ENCODE results near the gene ZNF398. TPM values are rescaled to one million over a fixed set of nuclear protein-coding genes. Genes with fewer than 3 reads are reported as not detected.
"Not testable (repeated sequence)": the region's sequence is repeated elsewhere in the genome, so short reads cannot be mapped to it uniquely, and the experiment has no call there.

The ZNF398 gene
- 10 to 100 TPM; 13.4 to 14.9 (median 14.2) TPM for polyA plus RNA-seq (ENCODE audit: insufficient read length in 4 of 4)

- DNase-seq (ENCODE audit: low read depth in 4 of 4, low spot score in 2 of 4), result peak in 2 of 4 donors; percentile 66 to 74
Measured at GRCh38 chr7:149147072-149147751, at the start of gene ZNF398. TSS of gene ZNF398 (plus strand) at chr7:149147453. CDS start at chr7:149147743, 290 bp downstream.

- DNase-seq (ENCODE audit: low read depth in 4 of 4, low spot score in 2 of 4), result no peak
Measured at GRCh38 chr7:149099058-149099457, 48.2 kb upstream of the ZNF398 start.

- no peak for DNase-seq (ENCODE audit: low read depth in 4 of 4, low spot score in 2 of 4)
Measured at GRCh38 chr7:149100821-149101220, 46.4 kb upstream of the ZNF398 start.

- DNase-seq (ENCODE audit: low read depth in 4 of 4, low spot score in 2 of 4), result no peak
Measured at GRCh38 chr7:149102666-149103065, 44.6 kb upstream of the ZNF398 start.

- DNase-seq (ENCODE audit: low read depth in 4 of 4, low spot score in 2 of 4), result no peak
Measured at GRCh38 chr7:149103424-149103823, 43.8 kb upstream of the ZNF398 start.

- DNase-seq (ENCODE audit: low read depth in 4 of 4, low spot score in 2 of 4), result no peak
Measured at GRCh38 chr7:149104214-149104613, 43.0 kb upstream of the ZNF398 start.

GRCh38 chr7:149104749-149105148, 42.5 kb upstream of the ZNF398 start:
- no peak for DNase-seq (ENCODE audit: low read depth in 4 of 4, low spot score in 2 of 4)

- no peak for DNase-seq (ENCODE audit: low read depth in 4 of 4, low spot score in 2 of 4)
Measured at GRCh38 chr7:149109969-149110368, 37.3 kb upstream of the ZNF398 start.

- DNase-seq (ENCODE audit: low read depth in 4 of 4, low spot score in 2 of 4), result peak in 1 of 4 donors; percentile 29
Measured at GRCh38 chr7:149125189-149125862, 21.9 kb upstream of the ZNF398 start.

GRCh38 chr7:149125863-149126661, 21.2 kb upstream of the ZNF398 start, which contains the start of gene ZNF425:
TSS of gene ZNF425 (minus strand) at chr7:149126324. CDS start at chr7:149126213, 111 bp downstream.
- DNase-seq (ENCODE audit: low read depth in 4 of 4, low spot score in 2 of 4), result peak; percentile 85 to 91 (median 89)

GRCh38 chr7:149126662-149127266, 20.5 kb upstream of the ZNF398 start:
- DNase-seq (ENCODE audit: low read depth in 4 of 4, low spot score in 2 of 4), result peak in 2 of 4 donors; percentile 28 to 55

GRCh38 chr7:149130572-149131198, 16.6 kb upstream of the ZNF398 start:
- DNase-seq (ENCODE audit: low read depth in 4 of 4, low spot score in 2 of 4), result no peak

- no peak for DNase-seq (ENCODE audit: low read depth in 4 of 4, low spot score in 2 of 4)
Measured at GRCh38 chr7:149133028-149133710, 14.1 kb upstream of the ZNF398 start.

- no peak for DNase-seq (ENCODE audit: low read depth in 4 of 4, low spot score in 2 of 4)
Measured at GRCh38 chr7:149136118-149136517, 11.1 kb upstream of the ZNF398 start.

- DNase-seq (ENCODE audit: low read depth in 4 of 4, low spot score in 2 of 4), result no peak
Measured at GRCh38 chr7:149140831-149141230, 6.4 kb upstream of the ZNF398 start.

GRCh38 chr7:149141893-149142292, 5.4 kb upstream of the ZNF398 start:
- no peak for DNase-seq (ENCODE audit: low read depth in 4 of 4, low spot score in 2 of 4)

- DNase-seq (ENCODE audit: low read depth in 4 of 4, low spot score in 2 of 4), result not testable (repeated sequence)
Measured at GRCh38 chr7:149144436-149144922, 2.8 kb upstream of the ZNF398 start.

- no peak for DNase-seq (ENCODE audit: low read depth in 4 of 4, low spot score in 2 of 4)
Measured at GRCh38 chr7:149145031-149145845, 2.0 kb upstream of the ZNF398 start.
